Prostate gland (tissue), 2 donors: ENCODE measurements around the gene ELMO1.

Experiments used
- CTCF ChIP-seq, 4 experiments: fragments of 200-600 bp in 2 of 4; fragments of 450-650 bp in 2 of 4; sonication (generic) in 2 of 4; IDR thresholded peaks; 1 replicate in 3 of 4; 2 replicates in 1 of 4; pipeline ENCODE4 v1.5.1; 2016 to 2019; ENCODE audit warnings: antibody characterized with exemption in 4 of 4, mild to moderate bottlenecking in 2 of 4, moderate library complexity in 2 of 4
- POLR2A ChIP-seq: fragments of 450-650 bp; IDR thresholded peaks from one replicate; pipeline ENCODE4 v1.6.1; 2016; ENCODE audit warnings: antibody characterized with exemption, mild to moderate bottlenecking
- POLR2AphosphoS5 ChIP-seq: sonication (generic); formaldehyde crosslinking; IDR thresholded peaks from one replicate; pipeline ENCODE4 v1.6.1; 2017; ENCODE audit warnings: antibody characterized with exemption

- TF ChIP-seq CTCF (IDR thresholded peaks at IDR 0.05), result no peak
- no peak for TF ChIP-seq POLR2A
- no peak for TF ChIP-seq POLR2AphosphoS5
These were observed 304.2 kb downstream of the ELMO1 start for GRCh38 chr7:37144423-37144822.
